ENCODE data around the gene LMX1B. TPM values are rescaled to one million over a fixed set of nuclear protein-coding genes. Genes with fewer than 3 reads are reported as not detected.
A peak's percentile ranks its signal among the peaks of the same experiment; 100 is the strongest.

Gene LMX1B
- total RNA-seq = 0.18 and 0.27 TPM in 2 replicates
- long read RNA-seq = 0 reads

- TF ChIP-seq CTCF (IDR thresholded peaks at IDR 0.05) = no peak
- no peaks in the 10 kb centered on the region for H3K36me3 Mint-ChIP-seq (ENCODE audit: unreplicated experiment)
- DNase-seq (ENCODE audit: extremely low spot score, unreplicated experiment) = no peak
- H3K27ac Mint-ChIP-seq (ENCODE audit: unreplicated experiment) = no peak within 1 kb of the TSS
- H3K4me1 Mint-ChIP-seq (ENCODE audit: unreplicated experiment) = peaks cover 17% of the 10 kb centered on the region
- peaks cover 55% of the 10 kb centered on the region for H3K27me3 Mint-ChIP-seq (ENCODE audit: unreplicated experiment)
- peak within 1 kb of the TSS; percentile 61 for H3K4me3 Mint-ChIP-seq (ENCODE audit: unreplicated experiment)
- no peaks in the 10 kb centered on the region for H3K9me3 Mint-ChIP-seq (ENCODE audit: unreplicated experiment)
Observed at GRCh38 chr9:126613651-126614050, at the start of gene LMX1B. TSS of gene LMX1B (plus strand) at chr9:126613928. CDS start at chr9:126614450, 522 bp downstream.

GRCh38 chr9:126564128-126564527 is 49.6 kb upstream of the LMX1B start:
- peaks cover 56% of the 10 kb centered on the region for H3K27me3 Mint-ChIP-seq (ENCODE audit: unreplicated experiment)
- no peak for TF ChIP-seq CTCF (IDR thresholded peaks at IDR 0.05)

GRCh38 chr9:126564716-126565115 is 49.0 kb upstream of the LMX1B start:
- Mint-ChIP-seq H3K36me3 (ENCODE audit: unreplicated experiment) (no peaks in the 10 kb centered on the region), H3K9me3 (ENCODE audit: unreplicated experiment) (no peaks in the 10 kb centered on the region), H3K4me3 (ENCODE audit: unreplicated experiment) (no peak overlapping the region), H3K27ac (ENCODE audit: unreplicated experiment) (no peak overlapping the region), H3K4me1 (ENCODE audit: unreplicated experiment) (peaks cover 7% of the 10 kb centered on the region), H3K27me3 (ENCODE audit: unreplicated experiment) (peaks cover 50% of the 10 kb centered on the region)
- no peak for TF ChIP-seq CTCF (IDR thresholded peaks at IDR 0.05)
- no peak for DNase-seq (ENCODE audit: extremely low spot score, unreplicated experiment)

More at GRCh38 chr9:126564128-126564527, 49.6 kb upstream of the LMX1B start:
- no peak overlapping the region for H3K27ac Mint-ChIP-seq (ENCODE audit: unreplicated experiment)
- no peaks in the 10 kb centered on the region for H3K36me3 Mint-ChIP-seq (ENCODE audit: unreplicated experiment)
- no peaks in the 10 kb centered on the region for H3K9me3 Mint-ChIP-seq (ENCODE audit: unreplicated experiment)
- no peak for DNase-seq (ENCODE audit: extremely low spot score, unreplicated experiment)
- H3K4me1 Mint-ChIP-seq (ENCODE audit: unreplicated experiment) = peaks cover 5% of the 10 kb centered on the region
- no peak overlapping the region for H3K4me3 Mint-ChIP-seq (ENCODE audit: unreplicated experiment)

- Mint-ChIP-seq H3K4me1 (ENCODE audit: unreplicated experiment) (peaks cover 7% of the 10 kb centered on the region), H3K4me3 (ENCODE audit: unreplicated experiment) (no peak overlapping the region), H3K36me3 (ENCODE audit: unreplicated experiment) (no peaks in the 10 kb centered on the region), H3K27ac (ENCODE audit: unreplicated experiment) (no peak overlapping the region), H3K27me3 (ENCODE audit: unreplicated experiment) (peaks cover 42% of the 10 kb centered on the region), H3K9me3 (ENCODE audit: unreplicated experiment) (no peaks in the 10 kb centered on the region)
- DNase-seq (ENCODE audit: extremely low spot score, unreplicated experiment) = no peak
- no peak for TF ChIP-seq CTCF (IDR thresholded peaks at IDR 0.05)
Observed at GRCh38 chr9:126565336-126566128, 48.2 kb upstream of the LMX1B start.

GRCh38 chr9:126569036-126569435 is 44.7 kb upstream of the LMX1B start:
- H3K27ac Mint-ChIP-seq (ENCODE audit: unreplicated experiment) = no peak overlapping the region
- no peaks in the 10 kb centered on the region for H3K36me3 Mint-ChIP-seq (ENCODE audit: unreplicated experiment)
- no peak overlapping the region for H3K4me3 Mint-ChIP-seq (ENCODE audit: unreplicated experiment)
- no peaks in the 10 kb centered on the region for H3K9me3 Mint-ChIP-seq (ENCODE audit: unreplicated experiment)
- peaks cover 10% of the 10 kb centered on the region for H3K27me3 Mint-ChIP-seq (ENCODE audit: unreplicated experiment)
- TF ChIP-seq CTCF (IDR thresholded peaks at IDR 0.05) = no peak
- DNase-seq (ENCODE audit: extremely low spot score, unreplicated experiment) = no peak
- peaks cover 7% of the 10 kb centered on the region for H3K4me1 Mint-ChIP-seq (ENCODE audit: unreplicated experiment)

Data from osteocyte (in vitro differentiated cells).